ENCODE results near the gene ATRNL1.
"Not testable (repeated sequence)": the region's sequence is repeated elsewhere in the genome, so short reads cannot be mapped to it uniquely, and the experiment has no call there.

ATRNL1 gene

DNA sequence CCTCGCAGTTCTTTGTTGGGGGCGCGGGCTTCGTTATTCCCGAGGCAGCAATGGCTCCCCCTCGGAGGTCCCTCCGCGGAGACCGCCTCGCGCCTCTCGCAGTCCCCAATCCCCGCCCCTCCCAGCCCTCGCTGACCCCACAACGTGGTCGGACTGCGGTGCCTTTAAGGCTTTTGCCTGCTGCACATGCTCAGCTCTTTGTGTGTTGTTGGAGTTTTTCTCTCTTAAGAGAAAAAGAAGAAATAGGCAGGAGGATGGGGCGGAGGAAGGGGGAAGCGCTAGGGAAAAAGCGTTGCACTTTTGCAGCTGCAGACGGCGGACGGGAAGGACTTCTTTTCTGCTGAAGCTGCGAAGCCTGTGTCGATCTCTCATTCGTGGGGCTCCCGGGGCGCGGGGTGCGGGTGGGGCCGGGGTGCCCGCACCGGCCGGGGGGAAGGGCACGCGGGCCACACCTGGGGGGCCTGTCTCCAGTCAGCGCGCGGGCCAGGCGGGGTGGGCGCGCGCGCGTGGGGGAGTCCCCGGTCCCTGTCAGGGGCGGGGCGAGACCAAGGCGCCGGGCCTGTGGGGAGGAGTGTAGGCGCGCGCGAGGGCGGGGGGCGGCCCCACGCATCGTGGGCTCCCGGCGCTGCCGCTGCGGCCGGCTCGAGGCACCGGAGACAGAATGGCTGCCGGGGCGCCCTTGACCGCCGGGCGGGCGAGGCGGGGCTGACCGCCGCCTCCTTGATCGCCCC, 445 bp upstream of the ATRNL1 start:
- no peak for DNase-seq (ENCODE audit: low spot score)

DNA sequence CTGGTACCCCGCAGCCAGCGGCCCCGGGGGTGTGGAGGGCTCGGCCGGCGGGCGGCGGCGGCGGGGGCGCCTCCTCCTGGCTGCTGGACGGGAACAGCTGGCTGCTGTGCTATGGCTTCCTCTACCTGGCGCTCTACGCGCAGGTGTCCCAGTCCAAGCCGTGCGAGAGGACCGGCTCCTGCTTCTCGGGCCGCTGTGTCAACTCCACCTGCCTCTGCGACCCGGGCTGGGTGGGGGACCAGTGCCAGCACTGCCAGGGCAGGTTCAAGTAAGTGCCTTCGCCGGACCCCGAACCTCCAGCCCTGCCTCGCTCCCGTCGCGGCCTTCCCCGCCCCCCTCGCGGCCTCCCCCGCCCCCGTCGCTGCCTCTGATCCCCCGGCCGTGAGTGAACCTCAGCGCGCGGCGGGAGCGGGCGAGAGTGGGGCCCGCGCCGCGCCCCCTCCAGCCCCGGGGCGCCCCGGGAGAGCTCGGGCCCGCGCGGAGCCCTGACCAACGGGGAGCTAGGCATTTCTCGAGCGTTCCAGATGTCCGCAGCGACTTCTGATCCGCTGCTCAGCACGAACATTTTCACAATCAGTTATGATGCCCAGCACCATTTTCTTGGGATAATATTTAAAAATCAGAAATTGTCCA, 727 bp downstream of the ATRNL1 start:
- DNase-seq (ENCODE audit: low spot score), result no peak

DNA sequence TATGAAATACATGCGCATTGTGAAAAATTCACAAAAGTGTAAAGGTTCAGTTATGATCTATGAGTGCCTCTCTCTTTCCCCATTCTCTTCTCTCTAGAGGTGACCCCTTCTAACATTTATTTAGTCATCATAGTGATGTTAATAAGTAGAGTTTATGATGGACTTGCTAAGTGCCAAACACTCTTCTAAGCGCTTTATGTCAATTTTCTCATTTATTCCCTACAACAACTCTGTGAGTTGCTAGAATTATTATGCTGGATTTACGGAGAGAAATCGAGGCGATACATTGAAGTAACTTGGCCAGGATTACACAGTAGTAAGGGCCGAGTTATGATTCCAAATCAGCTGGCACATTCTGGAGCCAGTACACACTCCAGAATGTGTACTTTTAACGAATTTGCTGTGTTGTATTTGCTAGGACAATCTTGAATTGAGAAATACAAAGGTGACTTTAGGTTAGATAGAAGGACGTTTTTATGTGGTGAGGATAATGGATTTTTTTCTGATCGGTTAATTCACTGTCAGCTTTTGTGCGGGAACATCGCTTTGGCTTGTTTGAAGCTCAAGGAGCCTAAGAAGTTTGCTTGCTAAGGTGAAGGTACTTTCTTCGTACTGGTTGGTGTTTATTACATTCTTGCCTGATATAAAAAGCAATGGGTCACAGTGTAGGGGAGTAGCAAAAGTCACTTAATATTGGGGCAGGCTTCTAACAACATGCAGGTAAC, 1.4 kb downstream of the ATRNL1 start:
- no peak for DNase-seq (ENCODE audit: low spot score)

DNA sequence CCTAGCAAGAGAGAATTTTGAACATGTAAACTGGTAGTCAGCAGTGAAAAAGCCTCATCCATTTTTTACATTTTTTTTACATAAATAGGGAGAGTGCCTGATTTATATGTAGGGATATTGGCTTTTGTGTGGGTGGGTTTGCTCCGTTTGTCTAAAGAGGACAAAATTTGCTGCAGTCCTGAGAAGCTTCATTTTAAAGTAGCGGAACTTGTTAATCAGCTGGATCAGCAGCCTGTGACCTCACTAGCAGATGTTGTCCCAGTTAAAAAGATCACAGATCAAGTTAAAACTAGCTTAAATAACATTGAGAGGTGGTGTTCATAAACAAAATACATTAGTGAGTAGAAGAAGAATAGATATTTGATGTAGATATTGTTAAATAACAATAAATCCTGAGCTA, 2.6 kb downstream of the ATRNL1 start:
- no peak for DNase-seq (ENCODE audit: low spot score)

DNA sequence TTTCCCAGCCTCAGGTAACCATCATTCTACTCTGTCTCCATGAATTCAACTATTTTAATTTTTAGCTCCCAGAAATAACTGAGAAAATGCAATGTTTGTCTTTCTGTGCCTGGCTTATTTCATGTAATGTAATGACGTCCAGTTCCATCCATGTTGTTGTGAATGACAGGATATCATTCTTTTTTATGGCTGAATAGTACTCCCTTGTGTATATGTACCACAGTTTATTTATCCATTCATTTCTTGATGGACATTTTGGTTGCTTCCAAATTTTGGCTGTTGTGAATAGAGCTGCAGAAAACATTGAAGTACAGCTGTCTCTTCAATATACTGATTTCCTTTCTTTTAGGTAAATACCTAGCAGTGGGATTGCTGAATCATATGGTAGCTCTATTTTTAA, 10.5 kb downstream of the ATRNL1 start:
- DNase-seq (ENCODE audit: low spot score), result no peak

DNA sequence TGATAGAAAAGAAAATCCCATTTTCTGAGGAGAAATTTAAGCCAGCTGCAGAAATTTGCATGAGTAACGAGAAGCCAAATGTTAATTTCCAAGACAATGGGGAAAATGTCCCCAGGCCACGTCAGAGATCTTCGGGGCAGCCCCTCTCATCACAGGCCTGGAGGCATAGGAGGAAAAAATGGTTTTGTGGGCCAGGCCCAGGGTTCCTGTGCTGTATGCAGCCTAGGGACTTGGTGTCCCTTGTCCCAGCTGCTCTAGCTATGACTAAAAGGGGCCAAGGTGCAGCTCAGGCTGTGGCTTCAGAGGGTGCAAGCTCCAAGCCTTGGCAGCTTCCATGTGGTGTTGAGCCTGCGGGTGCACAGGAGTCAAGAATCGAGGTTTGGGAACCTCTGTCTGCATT, 12.2 kb downstream of the ATRNL1 start:
- DNase-seq (ENCODE audit: low spot score), result not testable (repeated sequence)

DNA sequence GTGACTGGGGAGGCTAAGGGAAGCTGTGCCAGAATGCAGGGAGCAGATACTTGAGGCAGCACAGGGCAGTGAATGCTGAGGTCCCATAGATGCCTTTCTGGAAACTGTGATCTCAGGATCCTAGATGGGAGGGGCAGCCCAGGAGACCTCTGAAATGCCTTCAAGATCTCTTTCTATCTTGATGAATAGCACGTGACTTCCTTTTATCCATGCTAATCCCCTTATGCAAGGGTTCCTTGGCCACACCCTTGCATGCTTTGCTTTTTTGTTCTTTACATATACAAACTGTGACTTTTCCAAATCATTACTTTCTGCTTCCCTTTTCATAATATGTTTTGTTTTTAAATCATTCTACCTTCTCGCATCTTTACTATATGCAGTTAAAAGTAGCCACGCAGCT, 14.7 kb downstream of the ATRNL1 start:
- DNase-seq (ENCODE audit: low spot score), result no peak

DNA sequence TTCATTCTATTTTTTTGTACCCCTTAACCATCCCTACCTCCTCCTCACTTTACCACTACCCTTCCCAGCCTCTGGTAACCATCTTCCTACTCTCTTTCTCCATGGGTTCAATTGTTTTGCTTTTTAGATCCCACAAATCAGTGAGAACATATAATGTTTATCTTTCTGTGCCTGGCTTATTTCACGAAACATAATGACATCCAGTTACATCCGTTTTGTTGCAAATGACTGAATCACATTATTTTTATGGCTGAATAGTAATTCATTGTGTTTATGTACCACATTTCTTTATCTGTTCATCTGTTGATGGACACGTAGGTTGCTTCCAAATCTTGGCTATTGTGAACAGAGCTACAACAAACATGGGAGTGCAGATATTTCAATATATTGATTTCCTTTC, 24.1 kb downstream of the ATRNL1 start:
- no peak for DNase-seq (ENCODE audit: low spot score)

DNA sequence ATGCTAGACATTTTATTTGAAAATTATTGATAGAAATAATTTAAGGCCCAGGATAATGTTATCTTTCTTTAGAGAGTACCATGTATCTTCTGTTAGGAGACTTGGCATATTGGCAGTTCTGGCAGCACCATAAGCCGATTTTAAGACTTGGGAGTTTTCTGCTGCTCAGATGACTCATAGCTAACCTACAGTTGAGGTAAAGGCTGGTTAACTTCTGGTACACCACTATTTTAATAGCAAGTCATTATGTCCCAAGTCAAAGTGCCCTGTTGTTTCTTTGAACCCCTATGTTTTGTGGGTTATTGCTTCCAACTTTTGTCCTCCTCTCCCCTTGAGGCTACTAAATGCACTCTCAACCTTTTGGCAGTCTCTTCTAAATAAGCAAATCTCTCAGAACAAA, 25.2 kb downstream of the ATRNL1 start:
- DNase-seq (ENCODE audit: low spot score), result no peak

DNA sequence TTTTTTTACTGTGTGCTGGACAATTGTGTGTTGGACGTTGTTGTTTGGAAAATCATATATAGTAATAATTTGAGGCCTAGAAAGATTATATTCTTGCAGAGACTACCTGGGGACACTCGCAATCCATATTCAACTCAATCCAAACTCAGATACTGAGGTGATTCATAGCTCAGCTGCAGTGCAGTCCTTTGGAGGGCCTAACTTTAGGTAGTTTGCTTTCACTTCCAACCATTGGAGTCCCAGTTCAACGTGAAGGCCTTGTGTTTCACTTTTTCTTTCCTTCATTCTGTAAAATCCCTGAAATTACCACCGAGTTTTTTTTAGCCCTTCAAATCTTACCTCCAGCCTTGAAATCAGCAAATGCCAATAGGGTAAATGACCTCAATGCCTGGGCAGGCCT, 32.3 kb downstream of the ATRNL1 start:
- DNase-seq (ENCODE audit: low spot score), result no peak

DNA sequence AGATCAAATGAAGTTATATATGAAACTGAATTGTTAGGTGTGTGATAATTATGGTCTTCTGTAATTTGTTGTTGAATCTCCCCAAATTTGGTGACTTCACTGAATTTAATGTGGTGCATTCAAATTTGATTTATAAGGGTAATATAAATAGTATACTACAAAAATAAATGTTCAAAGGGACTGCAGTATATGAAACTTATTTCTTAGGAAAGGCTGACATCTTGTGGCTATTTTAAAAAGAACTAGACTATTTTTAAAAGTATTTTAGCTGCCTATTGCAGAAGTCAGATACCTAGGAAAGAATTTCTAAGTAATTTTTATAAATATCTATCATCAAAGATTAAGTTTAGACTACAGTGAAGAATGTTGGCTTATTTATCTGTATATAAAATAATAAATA, 36.6 kb downstream of the ATRNL1 start:
- DNase-seq (ENCODE audit: low spot score), result peak; percentile 10

DNA sequence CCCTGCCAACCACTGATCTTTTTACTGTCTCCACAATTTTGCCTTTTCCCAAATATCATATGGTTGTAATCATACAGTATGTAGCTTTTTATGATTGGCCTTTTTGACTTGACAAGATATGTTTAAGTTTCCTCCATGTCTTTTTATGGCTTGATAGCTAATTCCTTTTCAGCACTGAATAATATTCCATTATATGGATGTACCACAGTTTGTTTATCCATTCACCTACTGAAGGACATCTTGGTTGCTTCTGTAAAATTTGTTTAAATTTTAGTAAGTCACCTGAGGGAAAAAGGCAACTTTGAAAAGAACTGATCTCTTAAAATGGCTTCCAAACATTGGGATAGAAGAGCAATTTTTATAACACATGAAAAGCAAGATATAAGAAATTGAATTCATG, 43.5 kb downstream of the ATRNL1 start:
- DNase-seq (ENCODE audit: low spot score), result no peak

DNA sequence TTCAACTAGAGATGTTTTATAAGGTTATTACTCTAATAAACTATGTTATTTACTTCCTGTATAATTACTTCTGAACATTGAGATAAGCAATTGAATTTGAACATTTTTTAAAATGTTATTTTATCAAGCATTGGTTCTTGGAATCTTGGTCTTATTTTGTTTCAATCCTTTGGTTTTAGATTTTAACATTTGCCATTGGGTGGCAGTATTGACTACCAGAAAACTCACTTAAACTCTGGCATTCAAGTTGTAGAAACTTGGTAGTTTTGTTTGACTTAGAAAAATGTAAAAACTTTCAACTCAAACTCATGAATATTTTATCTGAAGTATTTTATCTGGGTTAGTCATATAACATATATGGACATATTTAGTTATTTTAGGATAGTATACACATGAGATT, 48.1 kb downstream of the ATRNL1 start:
- peak; percentile 5 for DNase-seq (ENCODE audit: low spot score)

DNA sequence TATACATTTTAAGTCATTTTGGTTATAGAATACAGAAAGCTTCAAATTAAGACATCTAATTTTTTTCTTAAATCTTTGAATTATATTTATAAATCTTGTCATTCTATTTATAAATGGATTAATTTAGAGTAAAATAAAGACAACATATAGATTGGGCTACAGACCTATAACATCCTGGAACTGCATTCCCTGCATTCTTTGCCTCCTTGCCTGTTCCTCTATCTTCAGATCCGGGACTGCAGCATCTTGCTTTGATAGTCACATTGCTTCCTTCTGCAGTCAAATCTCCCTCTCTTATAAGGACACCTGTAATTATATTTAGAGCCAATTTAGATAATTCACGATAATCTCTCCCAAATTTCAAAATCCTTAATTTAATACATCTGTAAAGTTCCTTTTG, 64.2 kb downstream of the ATRNL1 start:
- no peak for DNase-seq (ENCODE audit: low spot score)

DNA sequence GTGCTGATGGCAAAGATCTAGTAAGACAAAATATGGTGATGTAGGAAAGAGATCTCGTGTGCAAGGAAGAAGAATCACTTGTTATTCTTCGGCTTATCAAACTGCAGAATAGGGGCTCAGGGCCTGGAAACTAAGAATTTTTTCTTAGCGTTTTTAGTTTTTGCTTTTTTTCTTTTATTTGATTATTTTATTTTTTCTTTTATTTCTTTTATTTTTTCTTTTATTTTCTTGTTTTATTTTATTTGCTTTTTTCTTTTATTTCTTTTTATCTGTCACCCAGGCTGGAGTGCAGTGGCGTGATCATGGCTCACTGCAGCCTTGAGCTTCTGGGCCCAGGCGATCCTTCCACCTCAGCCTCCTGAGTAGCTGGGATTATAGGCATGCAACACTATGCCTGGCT, 70.0 kb downstream of the ATRNL1 start:
- DNase-seq (ENCODE audit: low spot score), result no peak

DNA sequence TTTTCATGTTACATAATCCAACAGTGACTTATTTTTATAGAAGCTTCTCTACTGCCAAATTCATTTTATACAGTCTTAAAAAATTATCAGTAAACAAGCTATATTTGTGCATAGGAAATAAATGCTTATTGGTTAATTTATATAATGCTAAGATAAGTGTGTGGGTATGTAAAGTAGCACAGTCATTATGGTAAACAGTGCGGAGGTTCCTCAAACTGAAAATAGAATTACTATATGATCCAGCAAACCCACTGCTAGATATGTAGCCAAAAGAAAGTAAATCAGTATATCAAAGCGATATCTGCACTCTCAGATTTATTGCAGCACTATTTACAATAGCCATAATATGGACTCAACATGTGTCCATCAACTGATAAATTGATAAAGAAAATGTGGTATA, 71.1 kb downstream of the ATRNL1 start:
- DNase-seq (ENCODE audit: low spot score), result no peak

DNA sequence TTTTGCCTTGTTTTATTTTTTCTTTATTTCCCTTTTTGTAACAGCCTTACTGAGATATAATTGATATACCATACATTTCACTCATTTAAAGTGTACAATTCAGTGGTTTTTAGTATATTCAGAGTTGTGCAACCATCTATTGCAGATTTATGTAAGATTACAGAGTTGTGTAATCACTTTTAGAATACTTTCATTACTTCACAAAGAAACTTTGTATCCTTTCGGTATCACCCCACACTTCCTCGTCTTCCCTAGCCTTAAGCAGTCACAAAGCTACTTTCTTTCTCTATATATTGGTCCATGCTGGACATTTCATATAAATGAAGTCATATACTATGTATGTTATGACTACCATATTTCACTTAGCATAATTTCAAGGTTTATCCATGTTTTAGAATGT, 74.6 kb downstream of the ATRNL1 start:
- no peak for DNase-seq (ENCODE audit: low spot score)

DNA sequence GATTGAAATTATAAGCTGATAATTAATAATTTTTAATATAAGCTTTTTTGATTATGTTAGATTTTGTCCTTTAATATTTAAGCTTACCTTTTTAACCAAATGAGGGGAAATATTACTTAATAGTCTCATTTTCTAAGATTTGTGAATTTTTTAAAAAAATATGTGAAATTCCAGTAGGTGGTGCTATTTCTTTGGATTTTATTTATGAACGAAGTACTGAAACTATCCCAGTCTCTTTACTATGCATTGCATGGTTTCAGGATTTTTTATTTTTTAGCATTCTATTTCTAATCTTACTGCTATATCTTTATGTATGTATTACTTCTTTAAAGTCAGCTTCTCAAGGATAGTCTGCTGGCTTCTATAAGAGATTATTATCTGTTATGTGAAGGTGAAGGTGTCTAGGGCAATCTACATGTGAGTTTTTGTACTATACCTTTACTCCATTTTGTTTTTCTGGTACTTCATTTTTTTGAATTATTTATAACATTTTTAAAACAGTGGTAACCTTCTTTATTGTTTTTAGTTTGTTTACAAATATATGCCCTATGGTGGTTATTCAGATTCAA, 78.3 kb downstream of the ATRNL1 start:
- DNase-seq (ENCODE audit: low spot score), result peak; percentile 19

DNA sequence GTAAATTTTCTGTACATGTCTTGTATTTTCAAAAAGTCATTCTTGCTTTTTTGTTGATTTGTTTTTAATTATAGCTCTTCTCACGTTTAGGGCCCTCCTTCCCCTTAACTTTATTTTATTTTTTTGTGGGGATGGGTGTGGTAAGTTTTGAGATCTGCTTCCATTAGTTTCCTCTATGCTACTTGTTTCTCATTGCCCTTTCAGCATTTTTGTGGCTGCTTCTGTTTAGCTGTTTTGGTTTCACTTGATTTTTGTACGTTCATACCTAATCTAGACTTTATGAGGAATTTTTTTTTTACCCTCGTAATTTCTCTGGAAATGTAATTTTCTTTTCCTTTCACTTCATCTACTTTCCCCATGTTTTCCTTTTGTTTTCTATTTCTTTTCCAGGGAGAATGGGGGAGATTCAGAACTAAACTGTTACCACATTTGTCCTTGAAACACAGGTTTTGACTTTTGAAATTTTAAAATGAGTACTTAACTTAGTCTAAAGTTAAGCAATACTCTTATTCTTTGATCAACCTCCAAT, 80.8 kb downstream of the ATRNL1 start:
- DNase-seq (ENCODE audit: low spot score), result no peak

DNA sequence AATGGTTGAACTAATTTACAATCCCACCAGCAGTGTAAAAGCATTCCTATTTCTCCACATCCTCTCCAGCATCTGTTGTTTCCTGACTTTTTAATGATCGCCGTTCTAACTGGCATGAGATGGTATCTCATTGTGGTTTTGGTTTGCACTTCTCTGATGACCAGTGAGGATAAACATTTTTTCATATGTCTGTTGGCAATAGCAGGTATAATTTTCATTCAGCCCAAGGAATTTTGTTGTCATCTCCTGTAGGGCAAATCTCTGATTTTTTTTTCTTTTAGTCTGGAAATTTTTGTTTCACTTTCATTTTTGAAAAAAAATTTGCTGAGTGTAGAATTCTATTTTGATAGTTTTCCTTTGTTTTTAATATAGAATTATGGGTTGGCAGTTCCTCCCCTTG, 114.1 kb downstream of the ATRNL1 start:
- not testable (repeated sequence) for DNase-seq (ENCODE audit: low spot score)

DNA sequence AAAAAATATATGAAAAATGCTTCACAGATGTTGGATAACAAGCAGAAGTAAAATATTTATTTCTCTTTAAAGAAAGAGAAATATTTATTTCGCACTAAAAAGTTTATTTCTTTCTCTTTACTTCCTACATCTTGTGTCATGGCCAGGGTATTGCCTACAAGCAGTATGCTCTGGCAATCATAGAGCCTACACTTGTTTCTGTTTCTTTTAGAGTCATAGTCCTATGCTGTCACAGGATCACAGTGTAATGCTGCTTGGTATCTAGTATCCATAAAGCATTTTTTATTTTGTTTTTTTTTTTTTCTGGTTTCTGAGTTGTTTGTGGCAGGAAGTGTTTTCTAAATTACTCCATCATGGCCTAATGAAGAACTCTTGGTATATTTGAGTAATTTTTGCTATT, 116.0 kb downstream of the ATRNL1 start:
- no peak for DNase-seq (ENCODE audit: low spot score)

DNA sequence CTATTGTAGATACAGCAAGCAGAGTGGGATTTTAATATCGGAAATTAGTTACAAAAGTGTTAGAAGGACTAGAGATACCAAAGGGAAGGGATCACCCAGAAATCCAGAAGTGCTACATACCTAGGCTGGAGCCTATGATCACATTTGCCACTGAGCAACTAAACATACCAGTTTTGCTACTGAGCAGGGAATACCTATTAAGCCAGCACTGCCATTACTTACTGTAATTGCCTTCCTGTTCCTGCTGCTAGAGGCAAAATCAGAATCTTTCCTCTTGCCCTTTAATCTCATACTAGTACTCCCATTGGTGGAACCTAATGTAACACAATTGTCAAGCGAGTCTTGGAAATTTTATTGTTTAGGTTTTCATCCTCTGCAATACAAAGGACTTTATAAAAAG, 121.7 kb downstream of the ATRNL1 start:
- DNase-seq (ENCODE audit: low spot score), result no peak

DNA sequence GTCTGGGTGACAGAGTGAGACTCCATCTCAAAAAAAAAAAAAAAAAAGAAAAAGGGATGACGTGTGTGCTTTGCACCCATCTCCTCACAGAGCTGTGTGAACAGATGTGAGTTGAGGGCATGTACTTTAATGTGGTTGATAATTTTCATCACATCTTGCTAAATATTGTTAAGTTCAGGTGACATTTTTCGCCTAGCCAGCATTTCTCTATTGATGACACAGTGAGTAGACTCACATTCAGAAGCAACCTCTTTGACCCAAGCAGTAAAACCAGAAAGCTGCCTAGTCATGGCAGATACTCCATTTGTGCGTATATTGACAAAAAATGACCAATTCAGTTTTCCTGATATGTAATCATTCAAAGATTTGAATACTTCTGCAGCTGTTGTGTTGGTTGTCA, 126.0 kb downstream of the ATRNL1 start:
- no peak for DNase-seq (ENCODE audit: low spot score)
